ENCODE measurements around the gene CLK4.

DNA sequence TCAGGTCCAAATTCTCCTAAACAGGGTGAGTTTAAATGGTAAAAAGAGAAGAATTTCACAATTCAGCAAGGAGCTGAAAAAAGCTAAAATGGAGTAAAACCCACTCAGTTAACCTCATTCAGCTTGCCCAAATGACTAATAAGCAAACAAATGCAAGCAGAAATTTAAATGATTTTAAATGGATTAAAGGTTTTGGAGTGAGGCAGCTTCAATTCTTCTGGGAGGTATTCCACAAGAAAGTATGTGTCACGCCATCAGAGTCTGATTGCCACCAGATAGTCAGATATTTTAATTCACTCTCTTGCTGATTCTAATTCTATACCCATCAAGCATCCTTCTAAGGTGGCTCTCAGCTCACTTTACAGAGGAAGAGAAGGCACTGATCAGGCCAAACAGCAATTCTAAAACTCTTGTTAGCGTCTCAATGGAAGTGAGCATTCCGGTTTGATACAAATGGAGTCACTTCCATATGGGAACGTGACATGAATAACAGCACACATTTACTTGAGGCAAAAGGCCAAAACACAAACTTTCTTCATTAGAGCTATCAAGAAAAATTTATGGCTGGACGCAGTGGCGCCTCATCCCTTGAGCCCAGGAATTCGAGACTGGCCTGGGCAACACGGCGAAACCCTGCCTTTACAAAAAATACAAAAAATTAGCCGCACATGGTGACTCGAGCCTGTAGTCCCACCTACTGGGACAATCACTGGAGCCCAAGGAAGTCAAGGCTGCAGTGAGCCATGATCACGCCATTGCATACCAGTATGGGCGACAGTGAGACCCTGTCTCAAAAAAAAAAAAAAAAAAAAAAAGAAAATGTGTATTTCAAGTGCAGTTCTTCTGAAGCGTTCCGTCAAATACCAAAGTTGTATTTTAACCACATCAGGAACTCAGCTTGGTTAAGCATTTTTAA is 2.0 kb downstream of the CLK4 start:
- TF ChIP-seq POLR2A (IDR thresholded peaks at IDR 0.05) (no peak), EP300 (IDR thresholded peaks at IDR 0.05) (no peak)
- TF ChIP-seq, protein P1, sequence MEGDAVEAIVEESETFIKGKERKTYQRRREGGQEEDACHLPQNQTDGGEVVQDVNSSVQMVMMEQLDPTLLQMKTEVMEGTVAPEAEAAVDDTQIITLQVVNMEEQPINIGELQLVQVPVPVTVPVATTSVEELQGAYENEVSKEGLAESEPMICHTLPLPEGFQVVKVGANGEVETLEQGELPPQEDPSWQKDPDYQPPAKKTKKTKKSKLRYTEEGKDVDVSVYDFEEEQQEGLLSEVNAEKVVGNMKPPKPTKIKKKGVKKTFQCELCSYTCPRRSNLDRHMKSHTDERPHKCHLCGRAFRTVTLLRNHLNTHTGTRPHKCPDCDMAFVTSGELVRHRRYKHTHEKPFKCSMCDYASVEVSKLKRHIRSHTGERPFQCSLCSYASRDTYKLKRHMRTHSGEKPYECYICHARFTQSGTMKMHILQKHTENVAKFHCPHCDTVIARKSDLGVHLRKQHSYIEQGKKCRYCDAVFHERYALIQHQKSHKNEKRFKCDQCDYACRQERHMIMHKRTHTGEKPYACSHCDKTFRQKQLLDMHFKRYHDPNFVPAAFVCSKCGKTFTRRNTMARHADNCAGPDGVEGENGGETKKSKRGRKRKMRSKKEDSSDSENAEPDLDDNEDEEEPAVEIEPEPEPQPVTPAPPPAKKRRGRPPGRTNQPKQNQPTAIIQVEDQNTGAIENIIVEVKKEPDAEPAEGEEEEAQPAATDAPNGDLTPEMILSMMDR (IDR thresholded peaks at IDR 0.05): no peak

All from gastroesophageal sphincter (tissue), 3 donors.